Activated CD4-positive, alpha-beta T cell treated with anti-CD3 and anti-CD28 coated beads, Interleukin-2, Interleukin-4, amounts not matched to agents 100 ng/mL and 50 ng/mL, durations not matched to agents 16 hours and 8 hours (primary cell): Measurements from ENCODE around the gene ACER3.

Source experiments
- DNase-seq: peaks from one replicate; pipeline ENCODE4 v3.0.0-alpha.2; 2020; ENCODE audit warnings: low spot score

ACER3 gene

GRCh38 chr11:77074205-77074604 is 213.5 kb downstream of the ACER3 start:
- no peak for DNase-seq

GRCh38 chr11:77074626-77075221 is 214.0 kb downstream of the ACER3 start:
- DNase-seq, result no peak

- DNase-seq, result no peak
Observed at GRCh38 chr11:77075425-77075905, 214.7 kb downstream of the ACER3 start.
